HG03159 (cell line): Measurements from ENCODE around the gene S1PR5.

Experiments
- ATAC-seq: cut with Tn5 transposase; IDR thresholded peaks from one replicate; pipeline ENCODE4 v1.9.1; 2021; ENCODE audit warnings: mild to moderate bottlenecking, moderate library complexity; ENCODE audit not compliant: unreplicated experiment

The S1PR5 gene

GRCh38 chr19:10473192-10473591, 44.1 kb downstream of the S1PR5 start:
- ATAC-seq: no peak

DNA sequence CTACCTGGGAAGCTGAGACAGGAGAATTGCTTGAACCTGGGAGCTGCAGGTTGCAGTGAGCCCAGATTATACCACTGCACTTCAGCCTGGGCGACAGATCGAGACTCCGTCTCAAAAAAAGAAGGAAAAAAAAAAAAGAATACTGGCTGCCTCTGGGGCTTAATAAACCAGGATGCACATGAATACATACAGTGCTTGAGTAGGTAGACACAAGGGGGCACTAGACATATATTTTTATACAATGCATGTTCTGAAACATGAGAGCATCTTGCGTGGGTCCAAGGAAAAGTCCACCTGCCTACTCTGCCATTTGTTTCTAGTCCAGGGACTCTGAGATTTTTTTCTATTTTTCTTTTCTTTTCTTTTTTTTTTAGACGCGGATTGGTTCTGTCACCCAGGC, 45.3 kb downstream of the S1PR5 start:
- no peak for ATAC-seq

DNA sequence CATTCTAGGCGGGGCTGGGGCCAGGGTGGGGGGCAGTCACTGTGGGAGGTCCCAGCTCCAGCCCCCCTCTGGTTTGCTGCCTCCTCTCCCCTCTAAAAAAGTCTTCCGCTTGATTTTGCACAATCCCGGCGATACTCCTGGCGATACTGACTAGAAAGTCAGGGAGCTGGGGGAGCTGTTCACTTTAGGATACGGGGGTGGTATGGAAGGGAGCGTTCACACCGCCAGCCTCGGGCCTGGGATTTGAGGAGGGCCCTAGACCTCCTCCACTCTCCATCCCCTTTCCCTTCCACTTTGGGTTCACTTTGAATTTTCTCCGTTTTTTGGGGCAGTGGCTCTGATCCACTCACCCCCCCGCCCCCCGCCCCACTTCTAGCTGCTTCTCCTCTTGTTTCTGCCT, 49.1 kb downstream of the S1PR5 start:
- ATAC-seq: no peak

- ATAC-seq: no peak
Observed at GRCh38 chr19:10467104-10467706, 50.0 kb downstream of the S1PR5 start.

DNA sequence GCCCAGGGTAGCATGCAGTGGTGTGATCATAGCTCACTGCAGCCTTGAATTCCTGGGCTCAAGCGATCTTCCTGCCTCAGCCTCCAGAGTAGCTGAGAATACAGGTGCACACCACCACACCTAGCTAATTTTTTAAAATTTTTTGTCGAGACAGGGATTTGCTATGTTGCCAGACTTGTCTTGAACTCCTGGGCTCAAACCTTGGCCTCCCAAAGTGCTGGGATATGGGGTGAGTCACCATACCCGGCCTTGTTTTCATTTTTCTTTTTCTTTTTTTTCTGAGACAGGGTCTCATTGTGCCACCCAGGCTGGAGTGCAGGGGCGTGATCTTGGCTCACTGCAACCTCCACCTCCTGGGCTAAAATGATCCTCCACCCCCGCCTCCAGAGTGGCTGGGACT, 52.8 kb downstream of the S1PR5 start:
- ATAC-seq: no peak
